GM10266 (cell line): ENCODE measurements around the gene SAMD8.
"Not testable (repeated sequence)": the region's sequence is repeated elsewhere in the genome, so short reads cannot be mapped to it uniquely, and the experiment has no call there.

Source experiments
- DNase-seq: peaks from one replicate; pipeline ENCODE4 v3.0.0; 2012; ENCODE audit errors: extremely low spot score
- TF ChIP-seq, protein P1 (sequence below): IDR thresholded peaks from 2 replicates; pipeline ENCODE4 v1.5.1; 2012; ENCODE audit warnings: mild to moderate bottlenecking, low read depth; ENCODE audit not compliant: control insufficient read depth, insufficient read depth; ENCODE audit errors: missing control alignments

Gene SAMD8

GRCh38 chr10:75202321-75203045 lies 91.0 kb downstream of the SAMD8 start:
- TF ChIP-seq, protein P1, sequence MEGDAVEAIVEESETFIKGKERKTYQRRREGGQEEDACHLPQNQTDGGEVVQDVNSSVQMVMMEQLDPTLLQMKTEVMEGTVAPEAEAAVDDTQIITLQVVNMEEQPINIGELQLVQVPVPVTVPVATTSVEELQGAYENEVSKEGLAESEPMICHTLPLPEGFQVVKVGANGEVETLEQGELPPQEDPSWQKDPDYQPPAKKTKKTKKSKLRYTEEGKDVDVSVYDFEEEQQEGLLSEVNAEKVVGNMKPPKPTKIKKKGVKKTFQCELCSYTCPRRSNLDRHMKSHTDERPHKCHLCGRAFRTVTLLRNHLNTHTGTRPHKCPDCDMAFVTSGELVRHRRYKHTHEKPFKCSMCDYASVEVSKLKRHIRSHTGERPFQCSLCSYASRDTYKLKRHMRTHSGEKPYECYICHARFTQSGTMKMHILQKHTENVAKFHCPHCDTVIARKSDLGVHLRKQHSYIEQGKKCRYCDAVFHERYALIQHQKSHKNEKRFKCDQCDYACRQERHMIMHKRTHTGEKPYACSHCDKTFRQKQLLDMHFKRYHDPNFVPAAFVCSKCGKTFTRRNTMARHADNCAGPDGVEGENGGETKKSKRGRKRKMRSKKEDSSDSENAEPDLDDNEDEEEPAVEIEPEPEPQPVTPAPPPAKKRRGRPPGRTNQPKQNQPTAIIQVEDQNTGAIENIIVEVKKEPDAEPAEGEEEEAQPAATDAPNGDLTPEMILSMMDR = no peak
- DNase-seq = no peak

GRCh38 chr10:75203046-75203620 lies 91.7 kb downstream of the SAMD8 start:
- DNase-seq = not testable (repeated sequence)

DNA sequence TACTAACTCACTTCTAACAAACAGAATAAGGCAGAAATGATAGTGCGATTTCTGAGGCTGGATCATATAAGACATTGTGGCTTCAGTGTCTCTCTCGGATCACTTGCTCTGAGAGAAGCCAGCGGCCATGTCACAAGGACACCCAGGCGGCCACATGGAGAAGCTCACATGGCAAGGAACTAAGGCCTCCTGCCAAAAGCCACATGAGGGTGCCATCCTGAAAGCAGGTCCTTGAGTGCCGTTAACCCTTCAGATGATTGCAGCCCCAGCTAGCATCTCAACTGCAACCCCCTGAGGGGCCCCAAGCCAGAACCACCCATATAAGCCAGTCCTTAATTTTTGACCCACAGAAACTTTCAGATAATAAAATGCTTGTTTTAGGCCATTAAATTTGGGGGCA lies 92.3 kb downstream of the SAMD8 start:
- TF ChIP-seq, protein P1 = no peak
- DNase-seq = no peak

GRCh38 chr10:75205908-75206307 lies 94.5 kb downstream of the SAMD8 start:
- DNase-seq = no peak
- TF ChIP-seq, protein P1 = no peak

- not testable (repeated sequence) for DNase-seq
These were observed 95.2 kb downstream of the SAMD8 start for GRCh38 chr10:75206638-75207037.

- TF ChIP-seq, protein P1 = no peak
- DNase-seq = no peak
These were observed 95.8 kb downstream of the SAMD8 start for GRCh38 chr10:75207079-75207856.

DNA sequence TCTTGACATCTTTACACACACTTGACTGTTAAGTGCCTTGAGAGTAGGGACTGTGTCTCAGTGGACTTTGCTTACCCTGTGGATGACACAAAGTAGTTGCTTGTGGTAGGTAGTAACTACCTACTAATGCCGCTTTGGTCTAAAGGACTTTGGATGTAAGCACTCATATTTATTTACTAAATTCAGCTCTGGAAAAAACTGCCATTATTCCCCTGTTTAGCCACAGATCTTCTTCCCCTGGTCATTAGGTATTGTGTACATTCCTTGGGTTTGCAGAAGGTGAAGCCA lies 96.3 kb downstream of the SAMD8 start:
- DNase-seq = no peak

GRCh38 chr10:75208181-75208580 lies 96.7 kb downstream of the SAMD8 start:
- no peak for DNase-seq
- TF ChIP-seq, protein P1 = no peak

More for the DNA sequence above, 96.3 kb downstream of the SAMD8 start:
- TF ChIP-seq, protein P1 = no peak
